Activated T-helper 9 cell treated with anti-CD3 and anti-CD28 coated beads, Interleukin-2, amount 50 U/mL, for 16 hours (primary cell): ENCODE measurements around the gene NR2F6.

ENCODE experiments used
- DNase-seq: peaks from one replicate; pipeline ENCODE4 v3.0.0-alpha.2; 2020; ENCODE audit warnings: low read depth

NR2F6 gene

DNA sequence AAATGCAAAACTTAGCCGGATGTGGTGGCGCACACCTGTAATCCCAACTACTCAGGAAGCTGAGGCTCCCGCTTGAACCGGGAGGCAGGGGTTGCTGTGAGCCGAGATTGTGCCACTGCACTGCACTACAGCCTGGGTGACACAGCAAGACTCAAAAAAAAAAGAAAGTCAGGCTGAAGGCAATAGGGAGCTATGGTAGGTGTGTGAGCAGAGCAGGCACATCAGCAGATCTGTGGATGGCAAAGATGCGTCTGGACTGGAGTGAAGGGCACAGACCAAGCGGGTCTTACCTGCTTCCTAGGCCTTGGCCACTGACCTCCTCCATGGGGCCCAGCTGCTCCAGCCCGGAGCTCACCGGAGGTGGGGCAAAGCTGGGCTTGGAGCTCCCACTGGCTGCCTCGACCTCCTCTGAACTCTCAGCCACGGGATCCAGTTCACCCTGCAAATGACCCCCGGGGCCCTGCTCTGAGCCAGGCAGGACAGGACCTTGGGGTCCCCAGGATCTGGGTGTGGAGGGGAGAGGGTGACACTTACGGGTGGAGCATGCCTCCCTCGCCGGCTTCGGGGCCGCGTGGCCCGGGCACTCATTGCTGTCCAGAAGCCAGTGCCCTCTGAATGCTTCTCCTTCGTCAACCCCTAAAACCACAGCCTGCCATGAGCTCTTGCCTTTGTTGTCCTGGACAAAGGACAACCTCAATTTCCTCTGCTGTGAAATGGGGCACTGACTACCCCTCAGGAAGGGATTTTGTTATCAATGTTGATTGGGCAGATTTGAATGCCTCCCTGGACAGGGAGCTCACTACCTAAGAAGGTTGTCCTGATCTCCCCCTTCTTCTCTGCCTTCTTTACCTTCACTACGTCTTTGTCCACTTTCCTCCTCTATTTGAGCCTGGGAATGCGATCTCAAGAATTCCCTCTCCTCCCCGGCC lies 18.3 kb upstream of the NR2F6 start:
- no peak for DNase-seq

DNA sequence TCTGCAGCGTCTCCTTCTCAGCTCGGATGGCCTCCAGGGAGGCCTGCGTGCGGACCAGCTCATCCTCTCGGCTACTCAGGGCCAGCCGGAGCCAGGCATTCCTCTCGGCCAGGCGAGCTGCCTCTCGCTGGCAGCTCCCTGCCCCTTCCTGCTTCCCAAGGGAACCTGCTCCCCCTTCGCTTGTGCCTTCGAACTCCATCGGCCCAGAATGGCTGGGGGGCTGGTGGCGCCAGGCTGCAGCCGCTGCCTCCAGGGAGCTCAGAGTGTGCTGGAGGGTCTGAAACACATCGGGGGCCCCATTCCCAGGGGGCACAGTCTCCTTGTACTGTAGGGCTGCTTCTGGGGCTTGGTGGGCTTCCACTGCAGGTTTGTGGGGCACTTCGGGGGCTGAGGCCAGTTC lies 16.8 kb upstream of the NR2F6 start:
- no peak for DNase-seq

GRCh38 chr19:17260842-17261325 lies 15.2 kb upstream of the NR2F6 start:
- DNase-seq: peak; percentile 87

DNA sequence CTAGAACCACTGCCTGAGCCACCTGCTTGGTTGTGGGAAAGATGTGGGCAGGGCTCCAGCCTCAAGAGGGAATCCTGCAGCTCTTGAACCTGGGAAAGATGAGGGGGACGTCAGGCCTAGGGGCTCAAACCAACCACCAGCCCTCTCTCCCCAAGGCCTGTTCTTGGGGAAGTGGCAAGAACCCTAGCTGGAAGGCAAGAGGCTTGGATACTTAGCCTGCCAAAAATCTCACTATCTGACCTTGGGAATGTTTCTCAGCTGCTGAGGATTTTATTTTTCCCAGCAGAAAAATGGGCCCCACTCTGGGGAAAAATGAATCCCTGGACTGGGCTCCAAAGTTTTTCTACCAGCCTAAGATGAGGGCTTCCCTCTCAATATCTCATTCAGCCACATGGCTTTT lies 14.2 kb upstream of the NR2F6 start:
- no peak for DNase-seq

- DNase-seq: no peak
These were observed 13.5 kb upstream of the NR2F6 start for GRCh38 chr19:17259118-17259780.

DNA sequence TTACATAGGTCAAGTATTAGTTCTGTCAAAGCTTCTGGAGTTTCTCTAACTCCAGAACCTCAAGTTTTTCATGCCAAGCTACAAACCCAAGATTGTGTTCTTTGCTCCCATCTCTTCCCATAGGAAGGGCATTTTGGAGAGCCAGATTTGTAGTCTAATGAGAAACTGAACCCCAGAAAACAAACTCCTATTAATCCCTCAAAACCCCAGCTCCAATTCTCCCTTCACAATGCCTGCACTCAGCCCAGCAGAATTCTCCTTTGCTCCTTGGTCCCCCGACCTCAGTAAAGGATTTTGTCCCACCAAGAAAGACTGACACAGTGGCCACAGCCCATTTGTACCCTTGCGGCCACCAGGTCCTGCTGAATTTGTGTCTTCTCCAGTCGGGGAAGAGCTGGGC lies 10.4 kb upstream of the NR2F6 start:
- no peak for DNase-seq

DNA sequence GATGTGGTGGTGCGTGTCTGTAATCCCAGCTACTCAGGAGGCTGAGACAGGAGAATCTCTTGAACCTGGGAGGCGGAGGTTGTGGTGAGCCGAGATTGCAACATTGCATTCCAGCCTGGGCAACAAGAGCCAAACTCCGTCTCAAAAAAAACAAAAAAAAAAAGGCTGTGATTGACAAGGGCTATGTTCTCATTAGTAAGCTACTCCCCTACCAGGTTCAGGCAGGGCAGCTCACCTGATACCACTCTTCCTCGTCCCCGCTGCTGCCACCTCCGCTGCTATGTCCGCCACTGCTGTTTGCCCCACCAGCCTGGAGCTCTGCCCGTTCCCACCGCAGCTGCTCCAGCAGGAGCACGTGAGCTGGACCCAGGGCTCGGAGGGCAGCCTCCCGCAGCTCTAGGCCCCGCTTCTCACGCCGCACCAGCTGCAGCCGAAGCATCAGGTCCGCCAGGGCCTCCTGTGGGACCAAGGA lies 9.5 kb upstream of the NR2F6 start:
- no peak for DNase-seq

GRCh38 chr19:17254636-17255035 lies 8.9 kb upstream of the NR2F6 start:
- DNase-seq: no peak

DNA sequence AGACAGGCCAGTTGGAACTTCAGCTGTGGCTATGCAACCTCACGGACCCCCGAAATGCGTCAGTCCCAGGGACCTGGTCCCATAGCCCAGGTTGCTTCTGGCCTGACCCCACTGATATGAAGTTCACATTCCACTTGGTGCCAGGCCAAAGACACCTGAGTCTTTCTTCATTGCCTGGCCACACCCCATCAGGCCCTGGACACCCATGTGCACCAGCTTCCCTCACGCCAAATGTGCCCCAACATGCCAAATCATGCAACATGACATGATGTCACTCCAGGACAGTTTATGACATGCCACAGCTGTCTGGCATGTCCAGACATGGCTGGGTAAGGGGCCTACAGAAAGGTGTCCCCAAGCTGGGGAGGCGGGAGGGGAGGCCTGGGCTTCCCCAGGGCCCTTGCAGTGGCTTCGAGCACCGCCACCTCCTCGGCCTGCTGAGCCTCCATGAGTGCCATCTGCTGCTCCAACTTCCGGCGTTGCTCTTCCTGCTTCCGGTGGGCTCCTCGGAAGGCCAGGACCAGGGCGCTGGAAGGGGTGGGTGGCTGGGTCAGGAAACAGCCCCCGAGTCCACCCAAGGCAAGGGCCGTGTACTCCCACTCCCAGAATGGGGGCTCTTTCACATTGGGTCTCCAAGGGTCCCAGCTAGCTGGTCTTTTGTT lies 4.3 kb upstream of the NR2F6 start:
- DNase-seq: no peak

DNA sequence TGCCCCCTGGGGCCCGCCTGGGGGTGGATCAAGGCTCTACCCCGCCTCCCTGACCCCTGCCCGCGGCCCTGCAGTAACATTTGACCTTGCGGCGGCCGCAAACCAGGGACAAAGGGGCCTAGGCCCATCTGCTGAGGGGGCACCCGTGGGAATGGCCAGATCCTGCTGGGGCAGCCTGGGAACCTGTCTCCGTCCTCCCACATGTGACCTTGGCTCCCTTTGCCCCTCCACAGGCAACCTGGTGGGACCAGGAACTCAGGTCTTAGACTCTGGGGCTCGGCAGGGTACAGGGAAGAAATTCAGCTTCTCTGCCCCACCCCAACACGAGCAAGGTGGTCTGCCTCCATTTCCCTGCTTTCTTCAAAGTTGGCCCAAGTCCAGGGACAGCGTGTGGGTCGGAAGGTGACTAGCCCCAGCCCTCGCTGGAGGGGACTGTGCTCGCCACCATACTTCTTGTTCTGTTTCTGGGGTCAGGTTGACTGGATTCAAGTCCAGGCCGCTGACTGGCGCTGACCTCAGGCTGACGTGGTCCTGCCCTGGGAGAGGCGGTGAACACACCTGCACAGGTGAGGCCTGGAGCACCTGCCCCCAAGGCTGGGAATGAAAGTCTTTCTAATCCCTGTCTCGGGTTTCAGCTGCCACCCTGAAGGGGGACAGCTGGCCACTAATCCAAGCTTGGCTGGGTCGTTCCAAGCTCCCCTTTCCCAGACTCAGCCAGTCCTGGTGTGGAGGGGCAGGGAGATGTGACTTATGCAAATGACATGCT lies 2.5 kb upstream of the NR2F6 start:
- DNase-seq: no peak

DNA sequence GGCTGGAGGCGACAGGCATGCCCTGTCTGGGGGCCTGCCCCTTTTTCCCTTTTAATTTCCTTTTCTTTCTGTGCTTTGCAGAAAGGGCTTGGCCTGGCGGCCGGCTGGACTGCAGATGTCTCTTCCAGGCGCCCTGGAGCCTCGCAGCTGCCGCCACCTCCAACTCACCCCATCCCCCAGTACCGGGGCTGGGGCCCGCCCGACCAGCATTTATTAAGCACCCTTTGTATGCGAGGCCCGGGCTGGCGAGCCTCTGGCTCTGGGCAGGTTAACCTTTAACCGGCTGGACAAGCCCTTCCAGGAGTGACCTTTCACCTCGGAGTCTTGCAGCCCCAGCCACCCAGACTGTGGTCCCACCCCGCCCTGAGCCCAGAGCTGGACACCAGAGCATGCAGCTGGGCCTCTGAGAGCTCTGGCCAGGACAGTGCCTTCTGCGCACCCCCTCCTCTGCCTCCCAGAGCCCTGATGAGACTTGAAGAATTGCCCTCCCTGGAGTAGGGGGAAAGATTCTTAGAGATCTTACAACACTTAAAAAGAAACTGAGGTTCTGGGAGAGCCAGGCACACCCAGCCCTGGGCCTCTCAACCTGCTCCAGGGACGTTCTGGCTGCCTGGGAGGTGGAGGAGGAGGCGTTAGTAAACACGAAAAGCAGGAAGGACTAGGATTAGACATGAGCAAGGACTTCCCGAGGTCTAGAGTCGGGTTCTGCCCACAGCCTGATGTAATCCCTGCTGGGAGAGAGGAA lies 1.1 kb upstream of the NR2F6 start:
- DNase-seq: no peak

DNA sequence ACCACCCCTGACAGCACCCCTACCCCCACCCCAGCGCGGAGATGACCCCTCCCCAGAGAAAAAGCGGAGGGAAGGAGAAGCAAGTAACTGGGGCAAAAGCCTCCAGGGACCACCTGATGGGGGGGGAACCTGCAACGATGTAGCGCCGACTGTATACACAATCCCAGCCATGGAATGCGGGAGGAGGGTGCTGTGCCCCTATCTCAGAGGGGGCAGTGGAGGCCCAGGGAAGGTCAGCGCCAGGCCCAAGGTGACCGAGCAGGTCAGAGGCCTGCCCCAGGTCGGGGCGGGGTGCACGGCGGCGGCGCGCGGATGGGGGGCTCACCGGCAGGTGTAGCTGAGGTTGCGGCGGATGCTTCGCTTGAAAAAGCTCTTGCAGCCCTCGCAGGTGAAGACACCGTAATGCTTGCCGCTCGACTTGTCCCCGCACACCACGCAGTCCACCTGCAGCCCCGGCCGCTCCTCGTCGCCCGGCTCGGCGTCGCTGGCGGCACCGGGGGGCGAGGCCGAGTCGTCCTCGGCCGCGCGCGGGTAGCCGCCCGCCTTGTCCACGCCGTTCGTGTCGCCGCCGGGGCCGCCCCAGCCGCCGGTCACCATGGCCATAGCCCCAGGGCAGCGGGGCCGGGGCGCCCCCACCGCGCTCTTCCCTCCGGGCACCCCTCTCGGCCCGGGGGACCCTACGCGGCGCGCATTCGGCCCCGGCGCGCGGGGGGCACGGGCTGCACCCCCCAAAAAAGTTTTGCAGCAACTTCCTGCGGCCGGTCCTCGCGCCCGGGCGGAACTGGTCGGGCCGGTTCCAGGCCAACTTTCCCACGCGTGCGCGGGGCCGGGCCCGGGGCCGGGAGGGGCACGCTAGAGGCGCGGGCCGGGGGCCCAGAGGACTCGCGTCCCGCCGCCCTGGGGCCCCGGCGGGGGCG lies 843 bp downstream of the NR2F6 start:
- DNase-seq: no peak

DNA sequence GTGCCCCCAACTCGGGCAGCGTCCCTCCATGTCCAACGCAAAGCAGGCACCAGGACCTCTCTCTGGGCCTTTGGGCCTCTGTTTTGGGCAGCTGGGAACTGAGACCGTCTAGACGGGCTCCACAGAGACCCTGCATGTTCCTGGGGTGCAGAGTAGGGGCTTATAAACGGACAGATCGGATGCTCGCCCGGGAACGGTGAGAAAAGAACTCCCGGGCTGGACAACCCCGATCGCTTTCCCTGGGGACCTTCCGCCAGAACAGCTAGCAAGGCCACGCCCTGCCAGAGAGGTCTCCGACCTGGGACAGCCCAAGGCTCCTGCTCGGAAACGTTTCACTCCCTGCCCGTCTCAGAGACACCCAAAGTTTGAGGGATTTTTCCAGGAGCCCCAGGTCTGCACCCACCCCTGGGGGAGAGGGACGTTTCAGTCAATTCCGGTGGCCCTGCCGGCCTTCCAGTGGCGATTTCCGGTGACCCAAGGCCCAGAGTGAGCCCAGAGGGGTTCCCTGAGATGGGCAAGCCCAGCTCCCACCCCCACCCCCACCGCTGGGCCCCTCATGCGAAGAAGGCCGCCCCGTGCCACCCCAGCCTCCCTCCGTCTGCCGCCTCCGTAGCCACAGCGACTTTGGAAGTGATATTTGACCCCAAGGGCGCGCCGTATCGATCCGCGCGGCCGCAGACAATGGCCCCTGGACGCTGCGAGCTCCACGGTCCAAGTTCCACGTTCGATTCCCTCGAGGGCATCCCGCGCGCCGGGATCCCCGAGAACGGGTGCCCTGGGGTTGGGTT lies 1.7 kb downstream of the NR2F6 start:
- no peak for DNase-seq

- no peak for DNase-seq
These were observed 2.4 kb downstream of the NR2F6 start for GRCh38 chr19:17243211-17243829.

- no peak for DNase-seq
These were observed 3.1 kb downstream of the NR2F6 start for GRCh38 chr19:17242431-17243208.

DNA sequence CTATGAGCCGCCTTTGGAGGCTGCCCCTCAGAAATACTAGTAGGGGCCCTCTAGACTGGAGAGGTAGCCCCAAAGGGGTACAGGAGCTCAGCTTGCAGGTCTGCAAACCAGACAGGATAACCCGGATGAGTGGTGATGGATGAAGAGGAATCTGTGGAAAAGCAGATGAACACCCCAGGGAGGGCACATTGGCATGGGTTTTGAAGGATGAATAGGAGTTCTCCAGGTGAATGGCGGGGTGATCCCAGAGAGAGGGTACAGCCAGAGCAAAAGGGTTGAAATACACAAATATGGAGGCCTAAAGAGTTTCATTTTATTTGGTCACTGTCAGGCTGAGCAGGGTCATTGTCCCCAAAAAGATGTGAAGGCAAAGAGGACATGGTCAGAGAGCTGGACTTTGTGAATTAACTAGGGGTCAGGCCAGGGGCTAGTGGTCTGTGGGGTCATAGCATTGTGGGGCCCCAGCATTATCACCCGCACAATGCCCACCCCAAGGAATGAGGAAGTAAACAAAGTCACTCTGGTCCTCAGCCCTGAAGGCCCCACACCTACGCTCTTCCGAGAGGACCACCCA lies 4.8 kb downstream of the NR2F6 start:
- no peak for DNase-seq

GRCh38 chr19:17240062-17240752 lies 5.5 kb downstream of the NR2F6 start:
- no peak for DNase-seq
